Measurements from ENCODE around the gene SDK1.

Gene SDK1

GRCh38 chr7:4097001-4097609 is 796.1 kb downstream of the SDK1 start:
- no peaks in the 10 kb centered on the region for H3K9me3 ChIP-seq (ENCODE audit: insufficient read depth, low read length, severe bottlenecking)
- DNase-seq (no peak), ATAC-seq (ENCODE audit: insufficient read depth, low read depth) (no peak)
- H3K4me1 ChIP-seq (ENCODE audit: insufficient read depth, low read length), result no peaks in the 10 kb centered on the region
- H2AFZ ChIP-seq (ENCODE audit: low read depth, low read length), result no peak overlapping the region
- H3K9ac ChIP-seq (ENCODE audit: low read depth, low read length), result no peak overlapping the region
- no peak overlapping the region for H3K27ac ChIP-seq (ENCODE audit: low read length)
- no peaks in the 10 kb centered on the region for H3K27me3 ChIP-seq (ENCODE audit: insufficient read depth, low read length, poor library complexity)
- no peak overlapping the region for H3K4me2 ChIP-seq (ENCODE audit: insufficient read depth, low read length)
- no peak for TF ChIP-seq EZH2 (IDR thresholded peaks at IDR 0.05; ENCODE audit: borderline replicate concordance, low read depth, low read length, severe bottlenecking)
- no peak for TF ChIP-seq CTCF (IDR thresholded peaks at IDR 0.05; ENCODE audit: borderline replicate concordance, extremely low read depth, low read length, poor library complexity, severe bottlenecking)
- no peaks in the 10 kb centered on the region for H3K36me3 ChIP-seq (ENCODE audit: insufficient read depth, low read length)
- no peak overlapping the region for H3K4me3 ChIP-seq (ENCODE audit: low read depth in 1 of 2, low read length in 2 of 2)
- H3K79me2 ChIP-seq (ENCODE audit: insufficient read depth, low read length), result no peaks in the 10 kb centered on the region
- H4K20me1 ChIP-seq (ENCODE audit: insufficient read depth, low read length), result no peaks in the 10 kb centered on the region

GRCh38 chr7:4098169-4098568 is 797.1 kb downstream of the SDK1 start:
- Histone ChIP-seq H3K4me2 (ENCODE audit: insufficient read depth, low read length) (no peak overlapping the region), H3K27me3 (ENCODE audit: insufficient read depth, low read length, poor library complexity) (no peaks in the 10 kb centered on the region), H3K27ac (ENCODE audit: low read length) (no peak overlapping the region), H3K79me2 (ENCODE audit: insufficient read depth, low read length) (no peaks in the 10 kb centered on the region), H3K9ac (ENCODE audit: low read depth, low read length) (no peak overlapping the region), H3K4me3 (ENCODE audit: low read depth in 1 of 2, low read length in 2 of 2) (no peak overlapping the region), H3K36me3 (ENCODE audit: insufficient read depth, low read length) (no peaks in the 10 kb centered on the region), H3K4me1 (ENCODE audit: insufficient read depth, low read length) (no peaks in the 10 kb centered on the region), H2AFZ (ENCODE audit: low read depth, low read length) (no peak overlapping the region), H3K9me3 (ENCODE audit: insufficient read depth, low read length, severe bottlenecking) (no peaks in the 10 kb centered on the region), H4K20me1 (ENCODE audit: insufficient read depth, low read length) (no peaks in the 10 kb centered on the region)
- TF ChIP-seq CTCF (IDR thresholded peaks at IDR 0.05; ENCODE audit: borderline replicate concordance, extremely low read depth, low read length, poor library complexity, severe bottlenecking) (no peak), EZH2 (IDR thresholded peaks at IDR 0.05; ENCODE audit: borderline replicate concordance, low read depth, low read length, severe bottlenecking) (no peak)
- no peak for ATAC-seq (ENCODE audit: insufficient read depth, low read depth)
- DNase-seq, result no peak

GRCh38 chr7:4099651-4100050 is 798.6 kb downstream of the SDK1 start:
- no peak overlapping the region for H3K4me3 ChIP-seq (ENCODE audit: low read depth in 1 of 2, low read length in 2 of 2)
- TF ChIP-seq EZH2 (IDR thresholded peaks at IDR 0.05; ENCODE audit: borderline replicate concordance, low read depth, low read length, severe bottlenecking) (no peak), CTCF (IDR thresholded peaks at IDR 0.05; ENCODE audit: borderline replicate concordance, extremely low read depth, low read length, poor library complexity, severe bottlenecking) (no peak)
- no peak for ATAC-seq (ENCODE audit: insufficient read depth, low read depth)
- H4K20me1 ChIP-seq (ENCODE audit: insufficient read depth, low read length), result no peaks in the 10 kb centered on the region
- H2AFZ ChIP-seq (ENCODE audit: low read depth, low read length), result no peak overlapping the region
- H3K4me1 ChIP-seq (ENCODE audit: insufficient read depth, low read length), result no peaks in the 10 kb centered on the region
- H3K27me3 ChIP-seq (ENCODE audit: insufficient read depth, low read length, poor library complexity), result no peaks in the 10 kb centered on the region
- H3K9ac ChIP-seq (ENCODE audit: low read depth, low read length), result no peak overlapping the region
- no peaks in the 10 kb centered on the region for H3K36me3 ChIP-seq (ENCODE audit: insufficient read depth, low read length)
- H3K27ac ChIP-seq (ENCODE audit: low read length), result no peak overlapping the region
- H3K79me2 ChIP-seq (ENCODE audit: insufficient read depth, low read length), result no peaks in the 10 kb centered on the region
- H3K4me2 ChIP-seq (ENCODE audit: insufficient read depth, low read length), result no peak overlapping the region
- DNase-seq, result no peak
- no peaks in the 10 kb centered on the region for H3K9me3 ChIP-seq (ENCODE audit: insufficient read depth, low read length, severe bottlenecking)
